IMR-90 (cell line): ENCODE results near the gene TBATA.

ENCODE experiments used
- BHLHE40 ChIP-seq: fragments of 150-350 bp; IDR thresholded peaks from 2 replicates; pipeline ENCODE4 v1.6.1; 2016; ENCODE audit warnings: mild to moderate bottlenecking, low read depth, low read length
- CEBPB ChIP-seq: IDR thresholded peaks from 2 replicates; pipeline ENCODE4 v1.6.1; 2012; ENCODE audit warnings: low read depth, low read length, improper control_type of control experiment
- CHD1 ChIP-seq: IDR thresholded peaks from 2 replicates; pipeline ENCODE4 v1.6.1; 2012; ENCODE audit warnings: low read depth, low read length, improper control_type of control experiment
- CTCF ChIP-seq: conservative IDR thresholded peaks from 2 replicates; pipeline ENCODE4 v1.5.1; 2012; ENCODE audit warnings: mild to moderate bottlenecking, low read depth, low read length, improper control_type of control experiment
- ELK1 ChIP-seq: fragments of 150-350 bp; IDR thresholded peaks from 2 replicates; pipeline ENCODE4 v1.6.1; 2016; ENCODE audit warnings: low read depth, mild to moderate bottlenecking, low read length, moderate library complexity, borderline replicate concordance
- FOS ChIP-seq: fragments of 150-350 bp; IDR thresholded peaks from 2 replicates; pipeline ENCODE4 v1.6.1; 2016; ENCODE audit warnings: low read depth, low read length
- MAFK ChIP-seq: IDR thresholded peaks from 2 replicates; pipeline ENCODE4 v1.6.1; 2012; ENCODE audit warnings: low read depth, low read length, improper control_type of control experiment
- MXI1 ChIP-seq: IDR thresholded peaks from 2 replicates; pipeline ENCODE4 v1.6.1; 2012; ENCODE audit warnings: low read depth, mild to moderate bottlenecking, low read length, moderate library complexity, borderline replicate concordance
- NFE2L2 ChIP-seq: fragments of 150-350 bp; IDR thresholded peaks from 2 replicates; pipeline ENCODE4 v1.6.1; 2016; ENCODE audit warnings: low read depth, mild to moderate bottlenecking, low read length
- POLR2A ChIP-seq: IDR thresholded peaks from 2 replicates; pipeline ENCODE4 v1.6.1; 2012; ENCODE audit warnings: mild to moderate bottlenecking, low read depth, low read length
- RCOR1 ChIP-seq: IDR thresholded peaks from 2 replicates; pipeline ENCODE4 v1.6.1; 2012; ENCODE audit warnings: mild to moderate bottlenecking, low read length, improper control_type of control experiment; ENCODE audit not compliant: insufficient replicate concordance
- SMC3 ChIP-seq: fragments of 150-350 bp; IDR thresholded peaks from 2 replicates; pipeline ENCODE4 v1.6.1; 2016; ENCODE audit warnings: low read depth, mild to moderate bottlenecking, antibody characterized with exemption, low read length, moderate library complexity
- USF2 ChIP-seq: fragments of 150-350 bp; IDR thresholded peaks from 2 replicates; pipeline ENCODE4 v1.6.1; 2017; ENCODE audit warnings: mild to moderate bottlenecking, antibody characterized with exemption, low read length, low read depth

- TF ChIP-seq POLR2A (no peak), CTCF (no peak), MAFK (no peak), BHLHE40 (no peak), USF2 (no peak), ELK1 (no peak), FOS (no peak), RCOR1 (no peak), CEBPB (no peak), SMC3 (no peak), CHD1 (no peak), MXI1 (no peak), NFE2L2 (no peak)
Measured at GRCh38 chr10:70761727-70762350, 23.3 kb downstream of the TBATA start.
